Neutrophil (primary cell): ENCODE results near the gene ANKIB1.

Source experiments
- H3K27ac ChIP-seq: fragments of 200-600 bp; sonication (generic); 2 replicates; pipeline ENCODE4 v1.5.1; 2016; ENCODE audit warnings: mild to moderate bottlenecking, moderate library complexity
- H3K27me3 ChIP-seq: fragments of 200-600 bp; sonication (generic); 2 replicates; pipeline ENCODE4 v1.6.0; 2016; ENCODE audit warnings: mild to moderate bottlenecking
- H3K36me3 ChIP-seq: fragments of 200-600 bp; sonication (generic); 2 replicates; pipeline ENCODE4 v1.5.1; 2017
- H3K4me1 ChIP-seq, 2 experiments: fragments of 200-600 bp in 1 of 2; sonication (generic) in 1 of 2; 1 replicate in 1 of 2; 2 replicates in 1 of 2; pipeline versions ENCODE4 v1.5.1 to v1.6.1; 2013 to 2016; ENCODE audit warnings: low read depth in 1 of 2, low read length in 1 of 2, mild to moderate bottlenecking in 1 of 2, moderate library complexity in 1 of 2; ENCODE audit not compliant: control insufficient read depth in 1 of 2, insufficient read depth in 1 of 2
- H3K4me3 ChIP-seq, 2 experiments: fragments of 200-600 bp in 1 of 2; sonication (generic) in 1 of 2; 1 replicate in 1 of 2; 2 replicates in 1 of 2; pipeline ENCODE4 v1.5.1; 2013 to 2016; ENCODE audit warnings: low read depth in 1 of 2, low read length in 1 of 2, mild to moderate bottlenecking in 1 of 2, moderate library complexity in 1 of 2
- H3K9me3 ChIP-seq: fragments of 200-600 bp; sonication (generic); 2 replicates; pipeline ENCODE4 v1.5.1; 2016
- TF ChIP-seq, protein P1 (sequence below): fragments of 200-600 bp; sonication (generic); IDR thresholded peaks from 2 replicates; pipeline ENCODE4 v1.5.1; 2016; ENCODE audit warnings: antibody characterized with exemption

The ANKIB1 gene

DNA sequence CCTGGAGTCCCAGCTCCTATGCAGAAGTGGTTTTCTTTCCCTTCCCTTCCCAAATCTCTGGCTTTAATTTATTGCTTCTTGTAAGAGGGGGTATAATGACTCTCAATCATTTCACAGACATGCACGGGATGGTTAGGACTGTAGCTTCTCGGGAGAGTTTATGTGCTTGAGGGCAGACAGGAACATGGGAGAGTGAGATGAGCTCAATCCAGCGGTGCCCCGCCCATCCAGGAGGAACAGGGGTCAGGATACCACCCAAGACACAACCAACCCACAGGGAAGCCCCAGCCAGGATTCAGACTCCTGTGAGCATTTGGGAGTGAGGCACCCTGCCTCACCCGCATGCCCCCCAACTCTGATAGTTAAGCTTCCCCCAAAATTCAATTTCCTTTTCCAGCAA lies 167.8 kb downstream of the ANKIB1 start:
- H3K9me3 ChIP-seq: no peaks in the 10 kb centered on the region
- H3K27ac ChIP-seq: no peak overlapping the region
- H3K4me1 ChIP-seq: no peaks in the 10 kb centered on the region
- no peak overlapping the region for H3K4me3 ChIP-seq
- H3K27me3 ChIP-seq: peaks cover 5% of the 10 kb centered on the region
- TF ChIP-seq, protein P1, sequence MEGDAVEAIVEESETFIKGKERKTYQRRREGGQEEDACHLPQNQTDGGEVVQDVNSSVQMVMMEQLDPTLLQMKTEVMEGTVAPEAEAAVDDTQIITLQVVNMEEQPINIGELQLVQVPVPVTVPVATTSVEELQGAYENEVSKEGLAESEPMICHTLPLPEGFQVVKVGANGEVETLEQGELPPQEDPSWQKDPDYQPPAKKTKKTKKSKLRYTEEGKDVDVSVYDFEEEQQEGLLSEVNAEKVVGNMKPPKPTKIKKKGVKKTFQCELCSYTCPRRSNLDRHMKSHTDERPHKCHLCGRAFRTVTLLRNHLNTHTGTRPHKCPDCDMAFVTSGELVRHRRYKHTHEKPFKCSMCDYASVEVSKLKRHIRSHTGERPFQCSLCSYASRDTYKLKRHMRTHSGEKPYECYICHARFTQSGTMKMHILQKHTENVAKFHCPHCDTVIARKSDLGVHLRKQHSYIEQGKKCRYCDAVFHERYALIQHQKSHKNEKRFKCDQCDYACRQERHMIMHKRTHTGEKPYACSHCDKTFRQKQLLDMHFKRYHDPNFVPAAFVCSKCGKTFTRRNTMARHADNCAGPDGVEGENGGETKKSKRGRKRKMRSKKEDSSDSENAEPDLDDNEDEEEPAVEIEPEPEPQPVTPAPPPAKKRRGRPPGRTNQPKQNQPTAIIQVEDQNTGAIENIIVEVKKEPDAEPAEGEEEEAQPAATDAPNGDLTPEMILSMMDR: no peak
- no peaks in the 10 kb centered on the region for H3K36me3 ChIP-seq

DNA sequence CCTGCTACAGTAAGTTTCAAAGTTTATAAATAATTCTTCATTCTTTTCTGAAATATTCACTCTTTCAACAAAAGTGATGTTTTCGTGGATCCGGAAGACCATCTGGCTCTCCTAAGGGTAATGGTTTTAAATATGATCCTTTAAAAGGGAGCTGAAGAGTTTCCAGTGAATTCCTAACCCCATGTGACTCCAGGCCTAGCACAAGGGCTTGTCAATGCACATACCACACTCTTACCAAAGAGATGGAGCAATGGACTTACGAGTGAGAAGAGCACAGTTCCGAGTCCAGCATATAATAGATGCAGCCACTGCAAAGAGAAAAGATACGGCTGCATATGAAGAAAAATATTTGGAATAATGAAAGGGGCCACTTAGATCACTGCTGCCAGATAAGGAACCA lies 169.5 kb downstream of the ANKIB1 start:
- Histone ChIP-seq H3K9me3 (no peaks in the 10 kb centered on the region), H3K4me1 (no peaks in the 10 kb centered on the region), H3K27me3 (peaks cover 5% of the 10 kb centered on the region), H3K4me3 (no peak overlapping the region), H3K36me3 (no peaks in the 10 kb centered on the region), H3K27ac (no peak overlapping the region)
- TF ChIP-seq, protein P1: no peak

DNA sequence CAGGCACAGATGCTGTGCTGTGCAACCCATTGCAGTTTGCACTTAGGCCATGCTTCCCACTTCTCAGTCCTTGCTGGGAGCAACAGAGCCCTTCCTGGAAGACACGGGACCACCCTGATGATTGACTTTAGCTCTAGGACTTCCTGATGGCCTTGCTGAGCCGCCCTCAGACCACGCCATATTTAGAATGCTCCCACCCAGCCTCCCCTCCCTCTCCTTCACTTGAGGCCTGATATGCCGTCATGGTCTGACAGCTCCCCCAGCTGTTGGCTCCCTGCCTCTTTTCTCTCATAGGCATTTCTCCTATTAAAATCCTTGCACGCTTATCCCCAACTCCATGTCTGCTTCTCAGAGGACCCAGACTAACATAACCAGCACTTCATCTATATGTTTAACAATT lies 172.1 kb downstream of the ANKIB1 start:
- TF ChIP-seq, protein P1: no peak
- Histone ChIP-seq H3K9me3 (no peaks in the 10 kb centered on the region), H3K4me3 (no peak overlapping the region), H3K4me1 (peaks cover 9% of the 10 kb centered on the region in 2 experiments), H3K36me3 (no peaks in the 10 kb centered on the region), H3K27ac (no peak overlapping the region), H3K27me3 (no peaks in the 10 kb centered on the region)

DNA sequence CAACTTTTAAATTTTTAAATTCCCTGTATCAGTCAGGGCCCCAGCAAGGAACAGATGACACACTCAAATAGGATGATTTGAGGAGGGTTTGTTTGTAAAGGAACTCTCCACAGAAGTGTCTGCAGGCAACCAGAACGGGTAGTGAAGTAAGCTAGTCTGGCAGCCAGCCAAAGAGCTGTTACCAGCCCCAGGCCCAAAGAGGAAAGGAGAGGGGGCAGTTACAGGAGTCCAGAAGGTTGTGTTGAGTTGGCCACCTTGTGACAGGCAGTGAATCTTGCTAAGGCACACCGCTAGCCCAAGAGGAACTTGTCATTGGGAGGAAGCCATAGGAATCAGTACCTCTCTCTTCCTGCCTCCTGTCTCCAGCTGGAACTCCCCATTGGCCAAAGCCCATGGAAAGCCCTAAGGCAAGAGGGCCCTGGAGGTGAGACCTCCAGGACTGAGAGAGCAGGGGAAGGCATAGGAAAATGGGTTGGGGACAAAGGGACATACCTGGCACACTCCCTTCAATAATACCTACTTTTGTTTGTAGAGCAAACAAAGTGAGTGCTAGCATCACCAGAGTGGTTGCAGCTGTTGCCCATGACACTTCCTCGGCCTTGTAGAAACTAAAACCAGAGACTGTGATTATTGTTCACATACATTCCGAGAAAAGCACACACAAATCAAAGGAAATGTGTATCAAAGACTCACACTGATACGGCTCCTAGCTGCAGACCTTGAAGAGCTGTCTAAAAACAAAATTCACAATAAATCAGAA lies 176.1 kb downstream of the ANKIB1 start:
- Histone ChIP-seq H3K27ac (no peak overlapping the region), H3K27me3 (peaks cover 16% of the 10 kb centered on the region), H3K4me1 (peaks cover 21 to 28% of the 10 kb centered on the region in 2 experiments), H3K36me3 (no peaks in the 10 kb centered on the region), H3K4me3 (no peak overlapping the region), H3K9me3 (no peaks in the 10 kb centered on the region)
- TF ChIP-seq, protein P1: no peak

DNA sequence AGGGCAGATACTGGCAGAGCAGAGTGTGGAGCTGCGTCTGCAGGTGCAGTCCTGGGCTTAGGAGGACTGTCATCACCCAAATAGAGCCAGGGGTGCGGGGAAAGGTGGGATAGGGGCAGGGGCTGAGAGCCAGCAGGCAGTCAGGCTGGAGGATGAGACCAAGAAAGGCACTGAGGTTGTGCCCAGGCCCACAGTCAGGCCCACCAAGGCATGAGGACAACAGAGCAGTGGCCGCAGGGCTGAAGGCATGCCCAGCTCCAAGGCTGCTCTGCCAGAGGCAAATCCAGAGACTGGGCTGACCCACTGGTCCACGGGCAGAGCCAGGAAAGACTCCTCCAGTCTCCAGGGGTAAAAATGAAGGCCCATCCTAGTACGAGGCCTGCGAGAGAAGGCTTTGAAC lies 177.2 kb downstream of the ANKIB1 start:
- TF ChIP-seq, protein P1: no peak
- no peaks in the 10 kb centered on the region for H3K9me3 ChIP-seq
- H3K36me3 ChIP-seq: no peaks in the 10 kb centered on the region
- no peak overlapping the region for H3K27ac ChIP-seq
- peaks cover 21 to 28% of the 10 kb centered on the region in 2 experiments for H3K4me1 ChIP-seq
- no peak overlapping the region for H3K4me3 ChIP-seq
- H3K27me3 ChIP-seq: peaks cover 16% of the 10 kb centered on the region
